Measurements from ENCODE around the gene TNRC6A. TPM values are rescaled to one million over a fixed set of nuclear protein-coding genes. Genes with fewer than 3 reads are reported as not detected.

The TNRC6A gene
- total RNA-seq, 1 donor from 2014 or later = 68.5 TPM

DNA sequence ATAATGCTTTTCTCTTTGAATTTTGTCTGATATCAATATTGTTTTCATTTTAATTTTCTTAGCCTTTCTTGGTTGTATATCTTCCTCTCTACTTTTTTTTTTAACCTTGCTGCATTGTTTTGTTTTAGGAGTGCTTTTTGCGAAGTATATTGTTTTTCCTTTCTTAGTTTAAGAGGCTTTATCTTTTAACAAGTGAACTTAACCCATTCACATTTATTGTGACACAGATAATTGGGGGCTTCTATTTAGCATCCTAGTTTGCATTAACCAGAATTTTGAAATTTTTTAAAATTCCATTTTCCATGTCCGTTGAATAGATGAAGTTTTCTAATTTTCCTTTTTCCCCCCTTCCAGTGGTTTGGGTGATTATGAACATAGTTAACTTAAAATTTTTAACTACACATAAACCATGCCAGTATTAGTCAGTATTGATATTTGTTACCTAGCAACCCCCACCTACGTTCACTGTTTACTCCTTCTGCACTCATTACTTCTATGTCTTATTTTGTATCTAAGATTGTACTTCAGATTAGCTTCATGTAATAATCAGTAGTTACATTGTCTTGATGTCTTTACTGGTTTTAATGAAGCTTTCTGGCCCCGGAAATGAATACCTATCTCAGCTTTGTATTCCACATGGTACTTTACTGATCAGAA is 44.4 kb downstream of the TNRC6A start:
- DNase-seq (no peak), ATAC-seq (ENCODE audit: low read depth) (no peak)
- Mint-ChIP-seq H3K4me1 (peaks cover 16% of the 10 kb centered on the region), H3K27ac (no peak overlapping the region), H3K9me3 (no peaks in the 10 kb centered on the region), H3K4me3 (no peak overlapping the region), H3K27me3 (no peaks in the 10 kb centered on the region), H3K36me3 (ENCODE audit: low read depth) (peaks cover 72% of the 10 kb centered on the region)
- ChIA-PET POLR2A (no interaction called here), CTCF (no interaction called here)
- intact Hi-C loops (cut with micrococcal nuclease) = no loop called here
- TF ChIP-seq, protein P1, sequence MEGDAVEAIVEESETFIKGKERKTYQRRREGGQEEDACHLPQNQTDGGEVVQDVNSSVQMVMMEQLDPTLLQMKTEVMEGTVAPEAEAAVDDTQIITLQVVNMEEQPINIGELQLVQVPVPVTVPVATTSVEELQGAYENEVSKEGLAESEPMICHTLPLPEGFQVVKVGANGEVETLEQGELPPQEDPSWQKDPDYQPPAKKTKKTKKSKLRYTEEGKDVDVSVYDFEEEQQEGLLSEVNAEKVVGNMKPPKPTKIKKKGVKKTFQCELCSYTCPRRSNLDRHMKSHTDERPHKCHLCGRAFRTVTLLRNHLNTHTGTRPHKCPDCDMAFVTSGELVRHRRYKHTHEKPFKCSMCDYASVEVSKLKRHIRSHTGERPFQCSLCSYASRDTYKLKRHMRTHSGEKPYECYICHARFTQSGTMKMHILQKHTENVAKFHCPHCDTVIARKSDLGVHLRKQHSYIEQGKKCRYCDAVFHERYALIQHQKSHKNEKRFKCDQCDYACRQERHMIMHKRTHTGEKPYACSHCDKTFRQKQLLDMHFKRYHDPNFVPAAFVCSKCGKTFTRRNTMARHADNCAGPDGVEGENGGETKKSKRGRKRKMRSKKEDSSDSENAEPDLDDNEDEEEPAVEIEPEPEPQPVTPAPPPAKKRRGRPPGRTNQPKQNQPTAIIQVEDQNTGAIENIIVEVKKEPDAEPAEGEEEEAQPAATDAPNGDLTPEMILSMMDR (IDR thresholded peaks at IDR 0.05) = no peak

DNA sequence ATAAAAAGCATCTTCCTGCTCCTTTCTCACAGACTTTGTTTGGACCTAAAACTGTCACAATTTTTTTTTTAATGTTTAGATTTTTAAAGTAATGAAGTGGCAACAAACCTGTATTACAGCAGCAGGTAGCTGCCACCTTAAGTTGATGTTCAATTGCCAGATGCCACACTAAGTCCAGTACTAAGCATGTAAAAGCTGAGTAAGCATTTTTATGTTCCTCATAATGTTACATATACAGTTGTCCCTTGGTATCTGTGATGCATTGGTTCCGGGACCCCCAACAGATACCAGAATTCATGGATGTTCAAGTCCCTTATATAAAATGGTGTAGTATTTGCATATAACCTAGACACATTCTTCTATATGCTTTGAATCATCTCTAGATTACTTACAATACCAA is 45.1 kb downstream of the TNRC6A start:
- intact Hi-C loops (cut with micrococcal nuclease) = no loop called here
- H3K27me3 Mint-ChIP-seq = no peaks in the 10 kb centered on the region
- CTCF ChIA-PET = no interaction called here
- TF ChIP-seq, protein P1 (IDR thresholded peaks at IDR 0.05) = no peak
- peaks cover 14% of the 10 kb centered on the region for H3K4me1 Mint-ChIP-seq
- H3K9me3 Mint-ChIP-seq = no peaks in the 10 kb centered on the region
- no peak for ATAC-seq (ENCODE audit: low read depth)
- H3K4me3 Mint-ChIP-seq = no peak overlapping the region
- DNase-seq = no peak
- POLR2A ChIA-PET = no interaction called here
- no peak overlapping the region for H3K27ac Mint-ChIP-seq
- peaks cover 78% of the 10 kb centered on the region for H3K36me3 Mint-ChIP-seq (ENCODE audit: low read depth)

DNA sequence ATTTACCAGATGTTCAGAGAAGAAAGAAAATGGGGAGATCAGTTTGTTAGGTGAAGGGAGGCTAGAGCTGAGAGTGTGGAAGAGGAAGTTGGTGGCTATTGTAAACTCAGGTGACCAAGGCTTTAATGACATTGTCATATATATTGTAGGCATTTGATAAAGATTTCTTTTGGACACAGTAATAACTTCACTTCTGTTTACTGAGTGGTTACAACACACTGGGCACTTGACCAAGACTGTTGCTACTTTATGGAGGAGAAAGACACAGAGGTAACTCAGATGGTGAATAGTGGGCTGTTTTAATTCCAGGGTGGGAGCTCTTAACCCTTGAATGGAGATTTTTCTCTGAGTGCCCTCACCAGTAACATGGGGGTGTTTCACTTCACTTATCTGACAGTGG is 46.0 kb downstream of the TNRC6A start:
- TF ChIP-seq, protein P1 (IDR thresholded peaks at IDR 0.05) = no peak
- intact Hi-C loops (cut with micrococcal nuclease) = no loop called here
- POLR2A ChIA-PET = no interaction called here
- Mint-ChIP-seq H3K4me1 (peaks cover 10% of the 10 kb centered on the region), H3K9me3 (no peaks in the 10 kb centered on the region), H3K27me3 (no peaks in the 10 kb centered on the region), H3K4me3 (no peak overlapping the region), H3K27ac (no peak overlapping the region), H3K36me3 (ENCODE audit: low read depth) (peaks cover 79% of the 10 kb centered on the region)
- DNase-seq (no peak), ATAC-seq (ENCODE audit: low read depth) (no peak)
- CTCF ChIA-PET = no interaction called here

DNA sequence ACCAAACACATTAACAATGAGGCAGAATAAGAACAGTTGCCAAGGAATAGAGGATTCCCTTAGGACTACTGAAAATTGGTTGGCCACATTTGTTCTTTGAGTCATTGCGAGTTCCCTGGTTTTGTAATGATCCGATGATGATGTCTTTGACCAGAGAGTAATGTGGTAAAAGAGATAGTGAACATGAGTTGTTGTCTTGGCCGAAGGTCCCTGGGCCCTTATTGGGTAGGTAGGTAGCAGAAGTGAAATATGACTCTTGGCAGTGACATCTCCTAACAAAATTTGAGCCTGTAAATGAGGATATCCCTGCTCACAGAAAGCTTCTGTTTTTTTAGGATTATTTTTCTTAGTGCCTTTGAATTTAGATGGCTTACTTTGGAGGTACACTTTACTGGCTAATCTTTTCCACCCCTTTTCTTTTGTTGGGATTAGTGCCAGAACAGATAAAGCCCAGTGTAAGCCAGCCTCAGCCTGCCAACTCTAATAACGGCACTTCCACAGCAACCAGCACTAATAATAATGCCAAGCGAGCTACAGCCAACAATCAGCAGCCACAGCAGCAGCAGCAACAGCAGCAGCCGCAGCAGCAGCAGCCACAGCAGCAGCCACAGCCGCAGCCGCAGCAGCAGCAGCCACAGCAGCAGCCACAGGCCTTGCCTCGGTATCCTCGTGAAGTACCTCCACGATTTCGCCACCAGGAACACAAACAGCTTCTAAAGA is 47.2 kb downstream of the TNRC6A start:
- H3K4me3 Mint-ChIP-seq = no peak overlapping the region
- ChIA-PET POLR2A (no interaction called here), CTCF (no interaction called here)
- H3K27me3 Mint-ChIP-seq = no peaks in the 10 kb centered on the region
- H3K36me3 Mint-ChIP-seq (ENCODE audit: low read depth) = peaks cover 79% of the 10 kb centered on the region
- no peak overlapping the region for H3K27ac Mint-ChIP-seq
- ATAC-seq (ENCODE audit: low read depth) = no peak
- TF ChIP-seq, protein P1 (IDR thresholded peaks at IDR 0.05) = no peak
- intact Hi-C loops (cut with micrococcal nuclease) = no loop called here
- H3K9me3 Mint-ChIP-seq = no peaks in the 10 kb centered on the region
- no peak for DNase-seq
- peaks cover 8% of the 10 kb centered on the region for H3K4me1 Mint-ChIP-seq

DNA sequence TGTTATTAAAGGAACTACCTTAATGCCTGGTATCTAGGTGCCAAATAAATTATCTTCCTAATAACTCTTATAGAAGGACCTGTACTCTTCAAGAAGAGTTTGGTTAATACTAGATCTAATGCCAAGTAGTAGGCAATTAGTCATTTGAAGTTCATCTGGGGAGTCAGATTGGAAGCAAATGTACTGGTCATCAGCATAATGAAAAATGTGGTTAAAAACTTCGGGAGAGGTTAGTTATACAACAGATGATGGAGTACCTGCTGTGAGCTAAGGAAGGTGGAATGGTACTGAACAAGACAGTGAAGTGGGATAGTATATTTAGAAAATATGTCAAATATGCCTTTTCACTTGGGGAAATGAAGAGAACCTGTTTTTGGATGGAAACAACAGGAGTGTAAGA is 49.2 kb downstream of the TNRC6A start:
- ChIA-PET CTCF (no interaction called here), POLR2A (no interaction called here)
- H3K36me3 Mint-ChIP-seq (ENCODE audit: low read depth) = peaks cover 83% of the 10 kb centered on the region
- TF ChIP-seq, protein P1 (IDR thresholded peaks at IDR 0.05) = no peak
- H3K4me1 Mint-ChIP-seq = peaks cover 8% of the 10 kb centered on the region
- no peaks in the 10 kb centered on the region for H3K9me3 Mint-ChIP-seq
- no peaks in the 10 kb centered on the region for H3K27me3 Mint-ChIP-seq
- no peak for DNase-seq
- intact Hi-C loops (cut with micrococcal nuclease) = no loop called here
- H3K4me3 Mint-ChIP-seq = no peak overlapping the region
- ATAC-seq (ENCODE audit: low read depth) = no peak
- H3K27ac Mint-ChIP-seq = no peak overlapping the region
